Cardiac fibroblast (primary cell): Measurements from ENCODE around the gene PRSS27.
"Not testable (repeated sequence)": the region's sequence is repeated elsewhere in the genome, so short reads cannot be mapped to it uniquely, and the experiment has no call there.

Experiments
- DNase-seq, 2 donors: peaks; one replicate each; pipeline versions ENCODE4 v3.0.0 to v3.0.0-alpha.2; 2010; ENCODE audit warnings: low read depth in 2 of 2
- H3K4me3 ChIP-seq, 2 donors: replicated peaks in 1 of 2; 1 replicate in 1 of 2; 2 replicates in 1 of 2; pipeline ENCODE4 v1.5.1; 2011; ENCODE audit warnings: low read depth in 2 of 2, low read length in 2 of 2, mild to moderate bottlenecking in 2 of 2, moderate library complexity in 1 of 2
- CTCF ChIP-seq: IDR thresholded peaks from one replicate; pipeline ENCODE4 v1.5.1; 2011; ENCODE audit warnings: low read depth, mild to moderate bottlenecking, low read length, inconsistent platforms

Gene PRSS27

GRCh38 chr16:2701272-2701671 lies 18.8 kb downstream of the PRSS27 start:
- TF ChIP-seq CTCF, result no peak
- H3K4me3 ChIP-seq, result no peak overlapping the region
- no peak for DNase-seq

GRCh38 chr16:2700786-2701185 lies 19.2 kb downstream of the PRSS27 start:
- H3K4me3 ChIP-seq, result no peak overlapping the region
- DNase-seq, result no peak
- TF ChIP-seq CTCF, result no peak

- TF ChIP-seq CTCF, result no peak
- no peak for DNase-seq
Measured at GRCh38 chr16:2699791-2700600, 20.0 kb downstream of the PRSS27 start.

GRCh38 chr16:2698965-2699750 lies 20.9 kb downstream of the PRSS27 start:
- no peak overlapping the region for H3K4me3 ChIP-seq
- TF ChIP-seq CTCF, result no peak
- DNase-seq, result no peak

More at GRCh38 chr16:2699791-2700600, 20.0 kb downstream of the PRSS27 start:
- no peak overlapping the region for H3K4me3 ChIP-seq

GRCh38 chr16:2698103-2698870 lies 21.7 kb downstream of the PRSS27 start:
- DNase-seq, result no peak
- H3K4me3 ChIP-seq, result no peak overlapping the region
- no peak for TF ChIP-seq CTCF

GRCh38 chr16:2697401-2697948 lies 22.5 kb downstream of the PRSS27 start:
- TF ChIP-seq CTCF, result no peak
- no peak for DNase-seq
- no peak overlapping the region for H3K4me3 ChIP-seq

- H3K4me3 ChIP-seq, DNase-seq: not testable (repeated sequence)
Measured at GRCh38 chr16:2696601-2697250, 23.3 kb downstream of the PRSS27 start.
